Right lobe of liver (tissue), 6 donors: ENCODE measurements around the gene TRAF1. TPM values are rescaled to one million over a fixed set of nuclear protein-coding genes. Genes with fewer than 3 reads are reported as not detected.
A peak's percentile ranks its signal among the peaks of the same experiment; 100 is the strongest.

Experiments used
- ATAC-seq, 4 donors: fragments of 200-7000 bp; cut with Tn5 transposase; one replicate each; pipeline ENCODE4 v1.9.1; 2020; ENCODE audit warnings: mild to moderate bottlenecking in 4 of 4, moderate library complexity in 4 of 4
- DNase-seq, 3 donors: peaks; one replicate each; pipeline ENCODE4 v3.0.0-alpha.2; 2020
- H3K27ac ChIP-seq, 3 donors: fragments of 200-600 bp; one replicate each; pipeline ENCODE4 v1.8.0; 2022
- H3K27me3 ChIP-seq, 2 donors: fragments of 200-600 bp; one replicate each; pipeline ENCODE4 v1.8.0; 2022
- H3K36me3 ChIP-seq, 4 donors: fragments of 200-600 bp; sonication (generic) in 1 of 4; one replicate each; pipeline versions ENCODE4 v1.5.1 to v1.8.0; 2017 to 2022; ENCODE audit warnings: control low read depth in 1 of 4
- H3K4me1 ChIP-seq, 4 donors: fragments of 200-600 bp; sonication (generic) in 1 of 4; one replicate each; pipeline versions ENCODE4 v1.5.1 to v1.8.0; 2017 to 2022; ENCODE audit warnings: control low read depth in 1 of 4
- H3K4me3 ChIP-seq, 3 donors: fragments of 200-600 bp; one replicate each; pipeline ENCODE4 v1.8.0; 2022
- H3K9me3 ChIP-seq, 4 donors: fragments of 200-600 bp; sonication (generic) in 1 of 4; one replicate each; pipeline versions ENCODE4 v1.5.1 to v1.8.0; 2017 to 2022; ENCODE audit warnings: control low read depth in 1 of 4
- POLR2A ChIP-seq: fragments of 450-650 bp; IDR thresholded peaks from one replicate; pipeline ENCODE4 v1.6.1; 2017; ENCODE audit warnings: antibody characterized with exemption, mild to moderate bottlenecking
- WGBS: methylation state at CpG from one replicate; pipeline ENCODE4 v1.1.6; 2018; ENCODE audit warnings: low coverage, low lambda C conversion rate; ENCODE audit not compliant: insufficient coverage; ENCODE audit errors: missing lambda C conversion rate; 5-methylcytosine and 5-hydroxymethylcytosine counted together
- intact Hi-C, 2 donors: fragments of 100-400 bp; cut with DNase I; formaldehyde crosslinking; loops; one replicate each; pipeline versions ENCODE4 v1.11.2 to v1.14.1; 2022
- total RNA-seq, 6 experiments: library from RNA; depleted of rRNA in 2 of 6; stranded (reverse); fragments of >200 nt in 2 of 6; fragmentation: NEBNext Ultra II Directional in 3 of 6; extraction: Animal tissue kit (Norgen Biotek cat#: 25700) in 3 of 6; gene quantifications; one replicate each; pipeline versions ENCODE4 v1.1.0 to v1.2.4, GENCODE V29; 2016 to 2023
- TF ChIP-seq, protein P1 (sequence below), 4 donors: fragments of 200-600 bp in 3 of 4; fragments of 450-650 bp in 1 of 4; IDR thresholded peaks; one replicate each; pipeline versions ENCODE4 v1.5.1 to v1.8.0; 2016 to 2022; ENCODE audit warnings: antibody characterized with exemption in 4 of 4, mild to moderate bottlenecking in 2 of 4
- donor health status: DM: no; HTN: yes; CAD: no.
- donor health status: DM: no; HTN: no; CAD: no.
- donor health status: DM: no; HTN: no; CAD: no.
- donor health status: DM: no; HTN: yes; CAD: no.
- donor health status: DM: no; HTN: yes; CAD: no.

The TRAF1 gene
- total RNA-seq, 6 experiments from 2014 or later, result 0.99 to 2.5 (median 2.1) TPM

DNA sequence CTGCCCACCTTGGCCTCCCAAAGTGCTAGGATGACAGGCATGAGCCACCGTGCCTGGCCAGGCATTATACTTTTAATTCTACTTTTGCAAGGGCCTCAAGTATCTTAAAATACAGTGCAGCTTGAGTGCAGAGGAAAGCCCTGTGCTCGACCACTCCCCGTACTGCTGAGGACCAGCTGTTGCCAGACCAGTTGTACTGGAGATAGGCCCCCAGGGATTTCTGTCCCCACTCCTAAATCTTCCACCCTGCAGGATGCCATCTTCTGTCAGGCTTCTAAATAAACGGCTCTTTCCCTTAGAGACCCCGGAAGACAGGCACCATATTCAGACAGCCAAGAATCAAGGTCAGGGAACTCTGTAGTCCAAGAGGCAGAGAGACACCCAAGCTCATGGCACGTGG lies 67.2 kb downstream of the TRAF1 start:
- Histone ChIP-seq H3K4me1 (no peaks in the 10 kb centered on the region), H3K36me3 (no peaks in the 10 kb centered on the region), H3K9me3 (no peaks in the 10 kb centered on the region), H3K27me3 (no peaks in the 10 kb centered on the region), H3K27ac (no peak overlapping the region), H3K4me3 (no peak overlapping the region)
- DNase-seq (no peak), ATAC-seq (no peak)
- TF ChIP-seq, protein P1, sequence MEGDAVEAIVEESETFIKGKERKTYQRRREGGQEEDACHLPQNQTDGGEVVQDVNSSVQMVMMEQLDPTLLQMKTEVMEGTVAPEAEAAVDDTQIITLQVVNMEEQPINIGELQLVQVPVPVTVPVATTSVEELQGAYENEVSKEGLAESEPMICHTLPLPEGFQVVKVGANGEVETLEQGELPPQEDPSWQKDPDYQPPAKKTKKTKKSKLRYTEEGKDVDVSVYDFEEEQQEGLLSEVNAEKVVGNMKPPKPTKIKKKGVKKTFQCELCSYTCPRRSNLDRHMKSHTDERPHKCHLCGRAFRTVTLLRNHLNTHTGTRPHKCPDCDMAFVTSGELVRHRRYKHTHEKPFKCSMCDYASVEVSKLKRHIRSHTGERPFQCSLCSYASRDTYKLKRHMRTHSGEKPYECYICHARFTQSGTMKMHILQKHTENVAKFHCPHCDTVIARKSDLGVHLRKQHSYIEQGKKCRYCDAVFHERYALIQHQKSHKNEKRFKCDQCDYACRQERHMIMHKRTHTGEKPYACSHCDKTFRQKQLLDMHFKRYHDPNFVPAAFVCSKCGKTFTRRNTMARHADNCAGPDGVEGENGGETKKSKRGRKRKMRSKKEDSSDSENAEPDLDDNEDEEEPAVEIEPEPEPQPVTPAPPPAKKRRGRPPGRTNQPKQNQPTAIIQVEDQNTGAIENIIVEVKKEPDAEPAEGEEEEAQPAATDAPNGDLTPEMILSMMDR (IDR thresholded peaks at IDR 0.05), result no peak
- no peak for TF ChIP-seq POLR2A
- intact Hi-C loops, result no loop called here
- WGBS, result 92% methylated on average over 4 of the region's 6 CpGs

DNA sequence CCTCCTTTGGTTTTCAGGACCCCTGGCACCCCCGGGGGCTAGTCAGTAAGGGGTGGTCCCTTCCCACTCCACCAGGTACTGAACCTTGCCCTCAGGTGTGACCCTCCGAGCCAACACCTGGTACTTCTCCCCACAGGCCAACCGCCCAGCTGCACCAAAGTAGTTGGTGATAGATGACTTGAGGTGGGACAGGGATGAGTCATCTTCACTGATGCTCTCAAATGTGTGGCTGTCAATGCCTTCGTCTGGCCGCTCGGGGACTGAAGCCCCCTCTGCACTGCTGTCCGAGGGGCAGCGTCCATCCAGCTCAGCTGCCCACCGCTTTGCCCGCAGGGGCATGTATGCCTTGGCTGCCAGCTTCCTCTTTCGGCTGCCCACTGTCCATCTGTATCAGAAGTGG lies 68.7 kb downstream of the TRAF1 start:
- H3K4me3 ChIP-seq, result no peak overlapping the region
- TF ChIP-seq, protein P1 (IDR thresholded peaks at IDR 0.05), result no peak
- TF ChIP-seq POLR2A, result no peak
- intact Hi-C loops, result no loop called here
- ATAC-seq, result no peak
- WGBS, result 95% methylated on average over 7 of the region's 11 CpGs
- H3K27ac ChIP-seq, result no peak overlapping the region
- no peaks in the 10 kb centered on the region for H3K27me3 ChIP-seq
- DNase-seq, result no peak
- no peaks in the 10 kb centered on the region for H3K9me3 ChIP-seq
- H3K4me1 ChIP-seq, result no peaks in the 10 kb centered on the region
- no peaks in the 10 kb centered on the region for H3K36me3 ChIP-seq

DNA sequence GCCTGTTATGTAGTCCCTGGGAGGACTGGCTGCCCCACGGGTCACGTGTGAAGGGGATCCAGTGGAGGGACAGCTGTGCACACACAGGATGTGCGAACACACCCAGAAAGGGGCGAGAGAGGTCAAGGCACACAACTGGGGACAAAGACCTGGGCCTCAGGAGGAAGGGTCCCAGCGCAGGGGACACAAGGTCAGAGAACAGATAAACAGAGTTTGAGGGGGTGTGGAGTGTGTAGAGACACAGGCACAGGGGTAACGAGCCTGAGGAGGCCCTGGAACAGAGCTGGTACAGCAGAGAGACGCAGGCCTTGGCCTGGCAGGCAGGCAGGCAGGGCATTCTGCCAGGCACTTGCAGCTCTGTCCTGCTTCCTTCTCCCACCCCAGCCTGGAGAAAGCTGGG lies 69.1 kb downstream of the TRAF1 start:
- WGBS, result 68% methylated on average over 5 of the region's 7 CpGs
- Histone ChIP-seq H3K27ac (no peak overlapping the region), H3K27me3 (no peaks in the 10 kb centered on the region), H3K36me3 (peaks cover 0 to 2% (median 0%) of the 10 kb centered on the region in 4 donors), H3K4me1 (no peaks in the 10 kb centered on the region), H3K4me3 (no peak overlapping the region), H3K9me3 (no peaks in the 10 kb centered on the region)
- ATAC-seq (peak in 2 of 4 donors; percentile 28 to 42), DNase-seq (no peak)
- TF ChIP-seq POLR2A, result no peak
- TF ChIP-seq, protein P1 (IDR thresholded peaks at IDR 0.05), result no peak
- intact Hi-C loops, result no loop called here

DNA sequence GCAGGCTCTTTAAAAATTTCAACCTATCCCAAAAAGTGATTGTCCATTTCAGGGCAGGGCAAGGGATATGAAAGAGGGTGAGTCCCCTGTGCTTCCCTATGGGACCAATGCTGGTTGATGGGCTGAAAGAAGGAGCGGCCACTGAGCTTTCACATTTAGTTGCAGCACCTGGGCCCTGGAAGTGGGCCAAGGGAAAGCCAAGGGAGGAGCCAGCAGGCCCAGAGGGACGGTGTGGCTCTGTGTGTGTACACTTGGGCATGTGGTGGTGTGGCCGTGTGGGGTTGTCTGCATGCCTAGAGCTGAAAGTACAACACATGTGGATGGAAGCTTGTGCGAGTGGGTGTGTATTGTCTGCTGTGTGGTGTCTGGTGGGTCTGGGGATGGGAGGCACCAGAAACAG lies 69.9 kb downstream of the TRAF1 start:
- TF ChIP-seq, protein P1 (IDR thresholded peaks at IDR 0.05), result no peak
- TF ChIP-seq POLR2A, result no peak
- Histone ChIP-seq H3K27me3 (no peaks in the 10 kb centered on the region), H3K4me3 (no peak overlapping the region), H3K36me3 (peaks cover 0 to 4% (median 0%) of the 10 kb centered on the region in 4 donors), H3K9me3 (no peaks in the 10 kb centered on the region), H3K4me1 (no peaks in the 10 kb centered on the region), H3K27ac (no peak overlapping the region)
- DNase-seq, result peak in 1 of 3 donors; percentile 74
- ATAC-seq, result peak; percentile 34 to 77 (median 51)
- intact Hi-C loops, result no loop called here
- WGBS, result 33% methylated on average over 2 of the region's 4 CpGs
